Dermis blood vessel endothelial cell (primary cell): ENCODE data around the gene MTLN. TPM values are rescaled to one million over a fixed set of nuclear protein-coding genes. Genes with fewer than 3 reads are reported as not detected.
"Not testable (repeated sequence)": the region's sequence is repeated elsewhere in the genome, so short reads cannot be mapped to it uniquely, and the experiment has no call there.

ENCODE experiments used
- DNase-seq: peaks from one replicate; pipeline ENCODE4 v3.0.0; 2010
- total RNA-seq: library from RNA; depleted of rRNA; stranded (reverse); fragments of >200 nt; gene quantifications from 2 replicates; pipeline ENCODE4 v1.2.3, GENCODE V29; 2014

The MTLN gene
- total RNA-seq, 1 donor from 2014 or later: 52.8 TPM

DNA sequence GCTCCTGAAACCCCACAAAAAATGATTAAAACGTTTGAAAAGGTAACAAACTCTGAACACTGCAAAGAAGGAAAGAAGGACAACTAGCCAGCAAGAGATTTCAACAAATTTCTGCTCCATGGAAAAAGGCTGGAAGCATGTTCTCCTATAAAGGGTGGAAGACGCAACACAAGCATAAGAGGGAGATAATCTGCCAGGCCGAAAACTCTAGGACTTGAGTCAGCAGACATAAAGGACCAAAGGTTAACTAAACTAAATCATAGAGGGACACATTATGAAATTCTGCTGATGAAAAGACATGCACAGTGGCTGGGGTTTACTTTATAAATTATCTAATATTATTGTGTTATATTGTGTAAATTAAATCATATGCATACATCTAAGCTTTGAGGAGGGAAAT is 14.3 kb downstream of the MTLN start:
- no peak for DNase-seq

DNA sequence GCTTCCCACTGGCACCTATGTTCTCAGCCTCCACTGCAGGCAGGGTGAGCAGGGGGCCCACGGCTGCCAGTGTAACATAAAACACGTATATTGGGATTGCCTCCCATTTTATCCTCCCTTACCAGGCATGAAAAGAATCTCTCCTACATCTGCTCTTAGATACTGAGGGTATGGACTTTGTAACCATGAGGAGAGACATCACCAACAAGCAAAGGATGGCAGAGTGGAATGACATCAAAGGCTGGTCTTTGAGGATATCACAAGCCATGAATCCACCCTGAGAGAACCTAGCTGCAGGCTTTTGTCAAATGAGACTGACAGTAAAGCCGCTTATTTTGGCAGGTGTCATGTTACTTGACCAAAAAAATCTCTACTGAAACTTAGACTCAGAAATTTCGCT is 14.9 kb downstream of the MTLN start:
- DNase-seq: no peak

DNA sequence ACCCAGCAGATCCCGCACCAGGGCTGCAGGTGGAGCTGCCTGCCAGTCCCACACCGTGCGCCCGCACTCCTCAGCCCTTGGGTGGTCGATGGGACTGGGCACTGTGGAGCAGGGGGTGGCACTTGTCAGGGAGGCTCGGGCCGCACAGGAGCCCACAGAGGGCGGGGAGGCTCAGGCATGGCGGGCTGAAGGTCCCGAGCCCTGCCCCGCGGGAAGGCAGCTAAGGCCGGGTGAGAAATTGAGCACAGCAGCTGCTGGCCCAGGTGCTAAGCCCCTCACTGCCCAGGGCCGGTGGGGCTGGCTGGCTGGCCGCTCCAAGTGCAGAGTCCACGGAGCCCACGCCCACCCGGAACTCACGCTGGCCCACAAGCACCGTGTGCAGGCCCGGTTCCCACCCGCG is 22.2 kb downstream of the MTLN start:
- DNase-seq: not testable (repeated sequence)

DNA sequence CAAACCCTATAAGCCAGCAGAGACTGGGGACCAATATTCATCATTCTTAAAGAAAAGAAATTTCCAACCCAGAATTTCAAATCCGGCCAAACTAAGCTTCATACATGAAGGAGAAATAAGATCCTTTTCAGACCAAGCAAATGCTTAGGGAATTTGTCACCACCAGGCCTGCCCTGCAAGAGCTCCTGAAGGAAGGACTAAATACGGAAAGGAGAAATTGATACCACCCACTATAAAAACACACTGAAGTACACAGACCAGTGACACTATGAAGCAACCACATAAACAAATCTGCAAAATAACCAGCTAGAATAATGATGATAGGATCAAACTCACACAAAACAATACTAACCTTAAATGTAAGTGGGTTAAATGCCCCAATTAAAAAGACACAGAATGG is 29.9 kb downstream of the MTLN start:
- no peak for DNase-seq

DNA sequence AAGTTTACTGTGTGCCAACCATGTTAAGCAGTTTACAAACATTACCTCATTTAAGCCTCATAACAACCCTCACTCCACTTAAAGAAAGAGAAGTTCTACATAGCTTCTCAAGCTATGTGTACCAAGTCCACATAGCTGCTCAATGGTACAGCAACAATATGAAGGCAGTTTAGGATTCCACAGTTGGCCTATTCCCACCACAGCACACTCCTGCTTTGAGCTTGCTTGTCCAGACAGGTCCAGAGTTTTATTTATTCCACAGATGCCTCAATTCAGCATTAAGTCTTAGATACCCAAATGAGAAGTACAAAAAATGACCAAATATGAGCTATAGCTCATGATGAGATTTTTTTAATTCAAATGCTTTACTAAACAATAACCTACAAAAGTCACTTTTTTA is 32.3 kb downstream of the MTLN start:
- no peak for DNase-seq

DNA sequence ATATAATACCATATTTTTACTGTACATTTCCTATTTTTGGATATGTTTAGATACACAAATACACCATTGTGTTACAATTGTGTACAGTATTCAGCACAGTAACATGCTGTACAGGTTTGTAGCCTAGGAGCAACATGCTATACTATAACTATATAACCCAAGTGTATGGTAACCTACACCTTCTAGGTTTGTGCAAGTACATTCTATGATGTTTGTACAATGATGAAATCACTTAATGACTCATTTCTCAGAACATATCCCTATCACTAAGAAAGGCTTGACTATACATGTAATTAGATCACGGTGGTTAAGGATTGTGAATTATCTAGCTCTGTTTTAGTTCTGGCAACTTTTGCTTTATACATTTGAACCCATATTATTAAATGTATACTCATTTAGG is 38.8 kb downstream of the MTLN start:
- no peak for DNase-seq

DNA sequence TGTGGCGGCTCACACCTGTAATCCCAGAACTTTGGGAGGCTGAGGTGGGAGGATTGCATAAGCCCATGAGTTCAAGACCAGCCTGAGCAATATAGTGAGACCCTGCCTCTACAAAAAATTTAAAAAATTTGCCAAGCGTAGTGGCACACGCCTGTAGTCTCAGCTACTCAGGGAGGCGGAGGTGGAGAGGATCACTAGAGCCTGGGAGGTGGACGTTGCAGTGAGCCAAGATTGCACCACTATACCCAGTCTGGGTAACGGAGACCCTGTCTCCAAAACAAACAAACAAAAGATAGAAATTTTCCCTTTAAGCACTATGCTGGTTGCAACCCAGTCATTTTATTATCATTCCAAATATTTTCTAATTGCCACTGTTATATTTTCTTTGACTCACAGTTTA is 39.8 kb downstream of the MTLN start:
- no peak for DNase-seq

DNA sequence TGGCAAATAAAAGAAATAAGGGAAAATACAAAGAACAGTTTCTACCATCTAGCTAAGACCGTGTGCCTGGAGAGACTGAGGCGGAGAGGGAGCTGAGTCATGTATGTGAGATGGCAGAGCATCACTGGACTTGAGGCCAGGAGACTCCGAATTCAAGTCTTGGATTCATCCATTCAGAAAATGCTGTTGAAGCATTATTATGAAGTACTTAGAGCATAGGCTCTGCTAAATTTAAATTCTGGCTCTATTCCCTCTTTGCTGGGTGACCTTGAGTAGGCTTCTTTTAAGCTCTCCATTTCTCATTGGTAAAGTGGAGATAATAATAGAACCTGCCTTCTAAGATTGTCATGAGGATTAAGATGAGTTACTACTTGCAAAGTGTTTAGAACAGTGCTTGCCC is 42.2 kb downstream of the MTLN start:
- DNase-seq: no peak

DNA sequence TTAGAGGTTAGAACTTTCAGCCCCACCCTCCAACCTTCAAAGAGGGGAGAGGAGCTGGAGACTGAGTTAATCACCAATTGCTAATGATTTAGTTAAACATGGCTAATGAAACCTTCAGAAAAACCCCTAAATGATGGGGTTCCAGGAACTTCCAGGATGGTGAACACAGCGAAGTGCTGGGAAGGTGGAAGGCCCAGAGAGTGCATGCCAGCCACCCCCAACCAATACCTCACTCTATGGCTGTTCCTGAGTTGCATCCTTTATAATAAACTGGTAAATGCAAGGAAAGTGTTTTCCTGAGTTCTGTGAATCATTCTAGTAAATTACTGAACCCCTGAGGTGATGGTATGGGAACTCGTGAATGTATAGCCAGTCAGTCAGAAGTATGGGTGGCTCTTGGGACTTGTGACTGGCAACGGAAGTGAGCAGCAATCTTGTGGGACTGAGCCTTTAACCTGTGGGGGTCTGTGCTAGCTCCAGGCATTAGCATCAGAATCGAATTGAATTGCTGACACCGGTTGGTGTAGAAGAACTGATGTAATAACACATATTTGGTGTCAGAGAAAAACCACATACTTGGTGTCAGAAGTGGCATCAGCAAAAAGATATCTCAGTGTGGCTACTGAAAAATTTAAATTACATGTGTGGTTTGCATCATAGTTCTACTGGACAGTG is 44.9 kb downstream of the MTLN start:
- no peak for DNase-seq

DNA sequence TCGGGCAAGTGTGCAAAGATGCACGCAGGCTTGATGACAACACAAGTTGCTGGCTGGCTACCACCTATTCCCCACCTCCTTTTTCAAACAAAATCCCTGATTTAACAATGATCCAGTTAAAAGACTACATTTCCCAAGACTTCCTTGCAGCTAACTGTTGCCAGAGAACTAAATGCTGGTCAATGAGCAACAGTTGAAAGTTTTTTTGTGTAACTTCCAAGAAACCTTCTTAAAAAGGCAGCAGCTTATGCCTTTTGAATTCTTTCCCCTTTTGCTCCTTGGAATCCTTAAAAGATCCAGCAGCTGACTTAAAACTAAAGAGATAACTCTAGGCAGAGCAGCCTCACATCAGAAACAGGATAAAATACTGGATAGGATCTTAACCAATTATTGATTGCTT is 46.1 kb downstream of the MTLN start:
- DNase-seq: no peak

Other genes with a start within 250 kb of the MTLN start
- 39.3 and 52.5 TPM in 2 replicates for gene MALL, start 96.7 kb downstream of the MTLN start, total RNA-seq
- 2.9 TPM in 2 replicates for gene NPHP1, start 7.5 kb downstream of the MTLN start, total RNA-seq